Endothelial cell of umbilical vein (primary cell): ENCODE data around the gene PIK3CG. TPM values are rescaled to one million over a fixed set of nuclear protein-coding genes. Genes with fewer than 3 reads are reported as not detected.
"Not testable (repeated sequence)": the region's sequence is repeated elsewhere in the genome, so short reads cannot be mapped to it uniquely, and the experiment has no call there.

Experiments
- BruUV-seq: library from RNA; stranded (reverse); fragments of 400-500 nt; replicated peaks from 2 replicates; lab custom pipeline; 2021; lab: Mats Ljungman, UMichigan
- CTCF ChIA-PET: fragments of 300-600, 350-600 bp; sonication (Branson Sonifier 250); formaldehyde crosslinking; loops from one replicate; lab custom pipeline; 2021; ENCODE audit warnings: antibody characterized with exemption, inconsistent platforms; lab: Charles Lee
- POLR2A ChIA-PET: fragments of 300-600, 350-600 bp; sonication (Branson Sonifier 250); formaldehyde crosslinking; loops from one replicate; lab custom pipeline; 2021; ENCODE audit warnings: antibody characterized with exemption, inconsistent platforms; lab: Charles Lee
- DNase-seq: peaks from one replicate; pipeline ENCODE4 v3.0.0-alpha.2; 2011; ENCODE audit warnings: low read depth, low spot score
- FAIRE-seq: peaks from 2 replicates; lab custom pipeline; 2011; peaks lifted over from hg19 to GRCh38; lab: Jason Lieb, UNC
- H2AFZ ChIP-seq: 2 replicates; pipeline ENCODE4 v1.6.0; 2012; ENCODE audit warnings: low read depth, low read length, control low read depth, inconsistent platforms
- H3K27ac ChIP-seq: 2 replicates; pipeline ENCODE4 v1.5.1; 2011; ENCODE audit warnings: low read depth, mild to moderate bottlenecking, control low read depth, low read length, moderate library complexity; ENCODE audit not compliant: insufficient read depth
- H3K27me3 ChIP-seq, 2 experiments: 2 replicates each; pipeline versions ENCODE4 v1.6.0 to v1.6.1; 2011; ENCODE audit warnings: low read length in 2 of 2, mixed read lengths in 1 of 2; ENCODE audit not compliant: control insufficient read depth in 2 of 2, insufficient read depth in 2 of 2
- H3K36me3 ChIP-seq, 2 experiments: 2 replicates in 1 of 2; 3 replicates in 1 of 2; pipeline ENCODE4 v1.5.1; 2011; ENCODE audit warnings: low read length in 2 of 2, mild to moderate bottlenecking in 1 of 2, moderate library complexity in 1 of 2; ENCODE audit not compliant: control insufficient read depth in 2 of 2, insufficient read depth in 2 of 2; ENCODE audit errors: extremely low read depth in 1 of 2
- H3K4me1 ChIP-seq: 3 replicates; pipeline ENCODE4 v1.5.1; 2011; ENCODE audit warnings: mild to moderate bottlenecking, low read length; ENCODE audit not compliant: control insufficient read depth, insufficient read depth; ENCODE audit errors: extremely low read depth
- H3K4me2 ChIP-seq: 2 replicates; pipeline ENCODE4 v1.6.1; 2011; ENCODE audit warnings: low read length, control low read depth, mixed read lengths; ENCODE audit not compliant: insufficient read depth
- H3K4me3 ChIP-seq, 3 experiments: fragments of 200-600 bp in 1 of 3; sonication (generic), shearing (Covaris generic) in 1 of 3; replicated peaks in 1 of 3; 2 replicates each; pipeline ENCODE4 v1.5.1; 2011 to 2016; ENCODE audit warnings: control low read depth in 3 of 3, low read length in 3 of 3, mild to moderate bottlenecking in 2 of 3, inconsistent platforms in 1 of 3, low read depth in 1 of 3, moderate library complexity in 1 of 3; ENCODE audit not compliant: insufficient read depth in 1 of 3
- H3K79me2 ChIP-seq: 2 replicates; pipeline ENCODE4 v1.6.0; 2012; ENCODE audit warnings: low read length, inconsistent platforms; ENCODE audit not compliant: control insufficient read depth, insufficient read depth
- H3K9ac ChIP-seq: replicated peaks from 2 replicates; pipeline ENCODE3; 2011; ENCODE audit warnings: low read length, control low read depth; ENCODE audit not compliant: insufficient read depth; ENCODE audit errors: extremely low read depth
- H3K9me1 ChIP-seq: replicated peaks from 3 replicates; pipeline ENCODE4 v1.6.0; 2011; ENCODE audit warnings: mild to moderate bottlenecking, low read length; ENCODE audit not compliant: control insufficient read depth, insufficient read depth; ENCODE audit errors: extremely low read depth
- H3K9me3 ChIP-seq: replicated peaks from 2 replicates; pipeline ENCODE4 v1.5.1; 2012; ENCODE audit warnings: low read length, inconsistent platforms; ENCODE audit not compliant: control insufficient read depth, insufficient read depth
- H4K20me1 ChIP-seq: replicated peaks from 2 replicates; pipeline ENCODE3; 2011; ENCODE audit warnings: mild to moderate bottlenecking, low read length; ENCODE audit not compliant: control insufficient read depth, insufficient read depth; ENCODE audit errors: extremely low read depth
- CTCF ChIP-seq, 2 donors: IDR thresholded peaks; 1 replicate in 1 of 2; 2 replicates in 1 of 2; pipeline ENCODE4 v1.5.1; 2011; ENCODE audit warnings: low read length in 2 of 2, mild to moderate bottlenecking in 2 of 2, moderate library complexity in 2 of 2, control low read depth in 1 of 2, inconsistent platforms in 1 of 2, low read depth in 1 of 2; ENCODE audit not compliant: insufficient read depth in 1 of 2; ENCODE audit errors: extremely low read depth in 1 of 2
- EZH2 ChIP-seq: IDR thresholded peaks from 2 replicates; pipeline ENCODE4 v1.6.1; 2012; ENCODE audit warnings: borderline replicate concordance, low read depth, mild to moderate bottlenecking, moderate library complexity, low read length, inconsistent platforms; ENCODE audit not compliant: severe bottlenecking
- FOS ChIP-seq: IDR thresholded peaks from 2 replicates; pipeline ENCODE4 v1.6.1; 2011; ENCODE audit warnings: mild to moderate bottlenecking, low read length, moderate library complexity, borderline replicate concordance; ENCODE audit not compliant: insufficient read depth
- GATA2 ChIP-seq: IDR thresholded peaks from 2 replicates; pipeline ENCODE4 v1.7.0; 2011; ENCODE audit warnings: low read depth, mild to moderate bottlenecking, moderate library complexity, mixed read lengths, low read length; ENCODE audit not compliant: insufficient read length, insufficient read depth
- JUN ChIP-seq: IDR thresholded peaks from 2 replicates; pipeline ENCODE4 v1.6.1; 2011; ENCODE audit warnings: borderline replicate concordance, low read depth; ENCODE audit not compliant: insufficient read length, insufficient read depth
- MYC ChIP-seq: IDR thresholded peaks from one replicate; pipeline ENCODE4 v1.6.1; 2011; ENCODE audit warnings: mild to moderate bottlenecking, low read depth, low read length
- POLR2A ChIP-seq: IDR thresholded peaks from 2 replicates; pipeline ENCODE4 v1.6.1; 2012; ENCODE audit warnings: low read depth, mild to moderate bottlenecking, control low read depth, low read length
- POLR2AphosphoS5 ChIP-seq: IDR thresholded peaks from 2 replicates; pipeline ENCODE4 v1.6.1; 2012; ENCODE audit warnings: low read depth, mild to moderate bottlenecking, control low read depth, low read length, moderate library complexity; ENCODE audit not compliant: insufficient read depth
- dilution Hi-C: fragments of 300-500 bp; cut with MboI; formaldehyde crosslinking; loops from one replicate; pipeline ENCODE4 v1.15.0; 2019; ENCODE audit warnings: low sequenced_read_pairs; ENCODE audit not compliant: extremely low pct_ligation_motif_present
- intact Hi-C: fragments of 100-400 bp; cut with micrococcal nuclease; formaldehyde crosslinking; loops from one replicate; pipeline ENCODE4 v1.10.0; 2022
- polyA plus RNA-seq, 4 experiments: library from polyadenylated mRNA; depleted of rRNA in 3 of 4; stranded (reverse) in 3 of 4; unstranded in 1 of 4; fragments of >200 nt; gene quantifications; 2 replicates each; pipeline versions ENCODE4 v1.2.1 to v1.2.3, GENCODE V29; 2011 to 2012; ENCODE audit warnings: missing spikeins in 1 of 4
- total RNA-seq: library from RNA; stranded (reverse); gene quantifications from 2 replicates; pipeline ENCODE4 v1.2.3, GENCODE V29; 2021
- TF ChIP-seq, protein P1 (sequence below): IDR thresholded peaks from 2 replicates; pipeline ENCODE4 v1.6.1; 2011; ENCODE audit not compliant: insufficient read depth, insufficient read length

PIK3CG gene
- total and polyA plus RNA-seq, 2 donors (not counting 3 experiments of a cell fraction or from before 2014, with no cell fraction given) = 1.2 to 6.2 TPM

GRCh38 chr7:106936236-106936635 is 71.2 kb downstream of the PIK3CG start:
- TF ChIP-seq, protein P1, sequence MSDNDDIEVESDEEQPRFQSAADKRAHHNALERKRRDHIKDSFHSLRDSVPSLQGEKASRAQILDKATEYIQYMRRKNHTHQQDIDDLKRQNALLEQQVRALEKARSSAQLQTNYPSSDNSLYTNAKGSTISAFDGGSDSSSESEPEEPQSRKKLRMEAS = no peak
- TF ChIP-seq FOS (no peak), POLR2AphosphoS5 (no peak), GATA2 (no peak), MYC (no peak), EZH2 (no peak), CTCF (IDR thresholded peaks at IDR 0.05; ENCODE audit: extremely low read depth in 1 of 2, insufficient read depth in 1 of 2, low read depth in 1 of 2, low read length in 2 of 2) (no peak), JUN (no peak), POLR2A (no peak)
- Histone ChIP-seq H3K36me3 (no peaks in the 10 kb centered on the region), H3K9ac (no peak overlapping the region), H3K79me2 (no peaks in the 10 kb centered on the region), H2AFZ (no peak overlapping the region), H3K9me3 (no peaks in the 10 kb centered on the region), H3K4me3 (no peak overlapping the region), H3K4me2 (no peak overlapping the region), H3K9me1 (no peaks in the 10 kb centered on the region), H3K4me1 (no peaks in the 10 kb centered on the region), H3K27me3 (no peaks in the 10 kb centered on the region), H4K20me1 (no peaks in the 10 kb centered on the region), H3K27ac (no peak overlapping the region)
- intact Hi-C loops (loop anchor here (10.0 kb wide), 1 partner anchor 271 kb away; the partner anchor contains the start of gene CCDC71L), dilution Hi-C loops (no loop called here)
- ChIA-PET CTCF (interaction anchor here (0.7 to 1.2 kb wide), 5 partner anchors 9 to 276 kb away, joined by 3 to 8 read pairs (median 3); no protein-coding TSS in a partner anchor), POLR2A (no interaction called here)
- DNase-seq (no peak), FAIRE-seq (no peak)
- no TSS peak for BruUV-seq

DNA sequence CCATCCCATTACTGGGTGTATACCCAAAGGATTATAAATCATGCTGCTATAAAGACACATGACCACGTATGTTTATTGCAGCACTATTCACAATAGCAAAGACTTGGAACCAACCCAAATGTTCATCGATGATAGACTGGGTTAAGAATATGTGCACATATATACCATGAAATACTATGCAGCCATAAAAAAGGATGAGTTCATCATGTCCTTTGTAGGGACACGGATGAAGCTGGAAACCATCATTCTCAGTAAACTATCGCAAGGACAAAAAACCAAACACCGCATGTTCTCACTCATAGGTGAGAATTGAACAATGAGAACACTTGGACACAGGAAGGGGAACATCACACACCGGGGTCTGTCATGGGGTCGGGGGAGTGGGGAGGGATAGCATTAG is 73.0 kb downstream of the PIK3CG start:
- H4K20me1 ChIP-seq, H3K79me2 ChIP-seq, BruUV-seq, H3K9me3 ChIP-seq, DNase-seq, H3K9ac ChIP-seq, H3K36me3 ChIP-seq, dilution Hi-C loops, H3K9me1 ChIP-seq, FAIRE-seq, H3K27ac ChIP-seq, POLR2A ChIA-PET, H3K4me1 ChIP-seq, H3K4me2 ChIP-seq, H3K4me3 ChIP-seq, H2AFZ ChIP-seq, H3K27me3 ChIP-seq: not testable (repeated sequence)
- CTCF ChIA-PET = interaction anchor here (0.6 to 1.2 kb wide), 2 partner anchors 9 to 65 kb away, joined by 3 read pairs; no protein-coding TSS in a partner anchor
- intact Hi-C loops = loop anchor here (10.0 kb wide), 1 partner anchor 273 kb away; the partner anchor contains the start of gene CCDC71L
